Measurements from ENCODE around the gene SERTAD4.
A peak's percentile ranks its signal among the peaks of the same experiment; 100 is the strongest.

The SERTAD4 gene

DNA sequence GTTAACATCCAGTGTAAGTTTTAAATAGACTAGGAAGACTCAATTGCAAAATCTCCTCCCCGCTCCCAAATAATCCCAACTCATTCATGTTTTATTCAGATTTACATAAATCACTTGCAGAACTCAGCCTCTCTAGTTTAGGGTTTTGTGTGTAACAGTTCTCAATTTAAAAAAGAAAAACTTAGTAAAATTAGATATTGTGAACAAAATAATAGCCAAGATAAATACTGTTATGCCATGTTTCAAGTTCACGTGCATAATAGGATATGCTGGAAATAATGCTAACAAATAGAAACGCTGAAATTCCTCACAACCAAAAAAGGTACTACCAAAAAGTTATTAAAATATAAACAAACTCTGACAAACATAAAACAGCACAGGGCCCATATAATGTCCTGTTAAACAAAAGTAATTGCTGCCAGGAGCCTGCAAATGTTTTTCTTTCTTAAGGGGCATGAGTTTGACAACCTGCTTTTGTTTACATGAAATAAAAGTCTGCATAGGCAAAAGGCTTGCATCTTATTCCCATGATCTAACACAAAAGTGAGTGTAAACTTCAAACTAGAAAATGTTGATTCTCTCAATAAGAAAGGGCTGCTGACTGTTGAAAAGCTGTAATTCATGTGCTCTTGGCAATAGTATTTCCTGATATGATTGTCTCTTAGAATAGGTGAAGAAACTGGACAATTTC lies 2.9 kb downstream of the SERTAD4 start:
- peaks cover 66% of the 10 kb centered on the region for H3K27me3 ChIP-seq (ENCODE audit: control insufficient read depth, insufficient read depth, low read length)
- H3K4me3 ChIP-seq (ENCODE audit: low read depth, low read length): no peak overlapping the region
- H3K9ac ChIP-seq (ENCODE audit: low read depth, low read length): no peak overlapping the region
- no peaks in the 10 kb centered on the region for H3K9me3 ChIP-seq (ENCODE audit: control insufficient read depth, insufficient read depth, low read length)
- peaks cover 19% of the 10 kb centered on the region for H3K4me1 ChIP-seq (ENCODE audit: control insufficient read depth, insufficient read depth, low read length)
- no peaks in the 10 kb centered on the region for H3K36me3 ChIP-seq (ENCODE audit: control insufficient read depth, insufficient read depth, low read length)

DNA sequence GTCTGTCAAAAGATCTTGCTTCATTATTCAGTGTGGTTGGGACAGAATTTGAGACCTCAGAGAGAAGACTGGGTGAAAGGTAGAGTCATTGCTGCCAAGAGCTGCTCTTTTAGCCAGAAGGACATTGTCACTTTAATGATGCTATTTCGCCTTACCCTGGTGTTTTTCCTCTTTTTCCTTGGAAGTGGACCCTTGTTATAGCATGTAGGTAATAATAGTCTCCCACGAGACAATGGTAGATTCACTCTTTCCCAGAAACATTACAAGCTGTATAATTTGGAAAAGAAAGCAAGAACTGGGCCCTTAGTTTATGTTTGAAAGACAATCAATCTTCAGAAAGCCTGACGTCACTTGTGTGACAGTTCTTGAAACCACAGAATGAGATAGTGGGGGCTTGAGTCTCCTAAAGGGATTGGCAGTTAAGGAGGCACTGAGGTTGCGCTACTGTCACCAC lies 3.8 kb downstream of the SERTAD4 start:
- no peak overlapping the region for H3K4me3 ChIP-seq (ENCODE audit: low read depth, low read length)
- H3K9me3 ChIP-seq (ENCODE audit: control insufficient read depth, insufficient read depth, low read length): no peaks in the 10 kb centered on the region
- peaks cover 57% of the 10 kb centered on the region for H3K27me3 ChIP-seq (ENCODE audit: control insufficient read depth, insufficient read depth, low read length)
- no peaks in the 10 kb centered on the region for H3K36me3 ChIP-seq (ENCODE audit: control insufficient read depth, insufficient read depth, low read length)
- H3K4me1 ChIP-seq (ENCODE audit: control insufficient read depth, insufficient read depth, low read length): peaks cover 19% of the 10 kb centered on the region
- H3K9ac ChIP-seq (ENCODE audit: low read depth, low read length): no peak overlapping the region

GRCh38 chr1:210236840-210237409 lies 4.3 kb downstream of the SERTAD4 start:
- Histone ChIP-seq H3K9ac (ENCODE audit: low read depth, low read length) (no peak overlapping the region), H3K27me3 (ENCODE audit: control insufficient read depth, insufficient read depth, low read length) (peaks cover 52% of the 10 kb centered on the region), H3K9me3 (ENCODE audit: control insufficient read depth, insufficient read depth, low read length) (no peaks in the 10 kb centered on the region), H3K4me1 (ENCODE audit: control insufficient read depth, insufficient read depth, low read length) (peaks cover 19% of the 10 kb centered on the region), H3K4me3 (ENCODE audit: low read depth, low read length) (no peak overlapping the region), H3K36me3 (ENCODE audit: control insufficient read depth, insufficient read depth, low read length) (no peaks in the 10 kb centered on the region)

DNA sequence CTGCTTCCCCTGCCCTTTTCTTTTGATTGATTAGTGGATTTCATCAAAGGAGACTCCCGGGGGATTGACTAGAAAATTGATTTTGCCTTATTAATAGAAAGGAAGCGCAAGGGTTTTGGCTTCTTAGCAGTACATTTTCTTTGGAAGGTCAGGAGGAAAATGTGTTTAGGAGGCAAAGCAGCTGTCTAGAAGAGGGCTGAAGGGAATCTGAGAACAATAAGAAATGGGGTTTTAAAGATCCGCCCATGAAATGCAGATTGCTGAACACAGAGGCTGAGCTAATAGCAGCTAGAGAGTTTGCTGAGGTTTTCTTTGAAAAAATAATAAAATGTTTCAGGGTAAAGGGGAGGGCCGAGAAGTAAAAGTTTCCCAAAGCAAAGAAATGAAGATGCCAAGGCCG lies 4.9 kb downstream of the SERTAD4 start:
- Histone ChIP-seq H3K36me3 (ENCODE audit: control insufficient read depth, insufficient read depth, low read length) (no peaks in the 10 kb centered on the region), H3K4me3 (ENCODE audit: low read depth, low read length) (no peak overlapping the region)

GRCh38 chr1:210237981-210238380 lies 5.4 kb downstream of the SERTAD4 start:
- H3K4me3 ChIP-seq (ENCODE audit: low read depth, low read length): no peak overlapping the region
- H3K4me1 ChIP-seq (ENCODE audit: control insufficient read depth, insufficient read depth, low read length): peaks cover 19% of the 10 kb centered on the region
- H3K27me3 ChIP-seq (ENCODE audit: control insufficient read depth, insufficient read depth, low read length): peaks cover 51% of the 10 kb centered on the region
- H3K9me3 ChIP-seq (ENCODE audit: control insufficient read depth, insufficient read depth, low read length): no peaks in the 10 kb centered on the region
- H3K9ac ChIP-seq (ENCODE audit: low read depth, low read length): no peak overlapping the region
- H3K36me3 ChIP-seq (ENCODE audit: control insufficient read depth, insufficient read depth, low read length): no peaks in the 10 kb centered on the region

More for the DNA sequence above, 4.9 kb downstream of the SERTAD4 start:
- peaks cover 19% of the 10 kb centered on the region for H3K4me1 ChIP-seq (ENCODE audit: control insufficient read depth, insufficient read depth, low read length)
- H3K9me3 ChIP-seq (ENCODE audit: control insufficient read depth, insufficient read depth, low read length): no peaks in the 10 kb centered on the region
- peaks cover 51% of the 10 kb centered on the region for H3K27me3 ChIP-seq (ENCODE audit: control insufficient read depth, insufficient read depth, low read length)
- no peak overlapping the region for H3K9ac ChIP-seq (ENCODE audit: low read depth, low read length)

DNA sequence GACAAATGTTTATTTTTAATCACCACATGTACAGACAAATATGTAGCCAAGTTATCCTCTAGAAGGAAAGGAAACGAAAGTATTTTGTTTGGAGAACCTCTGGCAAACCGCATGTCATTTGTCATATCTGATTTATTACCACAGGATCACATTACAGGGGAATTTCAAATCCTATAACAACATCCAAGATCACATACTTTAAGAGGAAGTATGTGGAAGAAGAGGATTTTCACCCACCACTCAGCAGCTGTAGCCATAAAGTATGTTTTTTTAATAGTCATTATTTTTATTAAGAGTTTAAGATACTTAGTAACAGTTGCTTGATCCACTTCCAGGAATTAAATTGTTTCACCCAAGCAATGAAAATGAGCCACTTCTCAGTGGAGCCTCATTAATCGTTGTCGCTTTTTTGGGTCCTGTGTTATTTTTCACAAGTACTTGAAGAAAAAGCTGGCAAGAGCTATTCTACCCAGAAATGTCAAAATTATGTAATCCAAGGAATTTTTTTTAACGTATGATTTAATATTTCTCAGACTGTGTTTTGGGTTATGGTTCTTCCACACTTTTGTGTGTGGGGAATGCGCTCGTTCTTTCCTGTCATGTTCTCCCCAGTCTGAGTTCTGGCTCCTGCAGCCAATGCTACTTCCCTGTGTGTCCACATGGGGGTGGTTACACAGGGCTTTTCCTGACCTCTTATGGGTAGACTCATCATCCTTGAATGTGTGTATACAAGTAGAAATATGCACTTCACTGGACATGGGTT lies 6.9 kb downstream of the SERTAD4 start:
- Histone ChIP-seq H3K9ac (ENCODE audit: low read depth, low read length) (no peak overlapping the region), H3K36me3 (ENCODE audit: control insufficient read depth, insufficient read depth, low read length) (no peaks in the 10 kb centered on the region), H3K4me1 (ENCODE audit: control insufficient read depth, insufficient read depth, low read length) (peaks cover 15% of the 10 kb centered on the region), H3K4me3 (ENCODE audit: low read depth, low read length) (no peak overlapping the region), H3K9me3 (ENCODE audit: control insufficient read depth, insufficient read depth, low read length) (no peaks in the 10 kb centered on the region), H3K27me3 (ENCODE audit: control insufficient read depth, insufficient read depth, low read length) (peaks cover 41% of the 10 kb centered on the region)

DNA sequence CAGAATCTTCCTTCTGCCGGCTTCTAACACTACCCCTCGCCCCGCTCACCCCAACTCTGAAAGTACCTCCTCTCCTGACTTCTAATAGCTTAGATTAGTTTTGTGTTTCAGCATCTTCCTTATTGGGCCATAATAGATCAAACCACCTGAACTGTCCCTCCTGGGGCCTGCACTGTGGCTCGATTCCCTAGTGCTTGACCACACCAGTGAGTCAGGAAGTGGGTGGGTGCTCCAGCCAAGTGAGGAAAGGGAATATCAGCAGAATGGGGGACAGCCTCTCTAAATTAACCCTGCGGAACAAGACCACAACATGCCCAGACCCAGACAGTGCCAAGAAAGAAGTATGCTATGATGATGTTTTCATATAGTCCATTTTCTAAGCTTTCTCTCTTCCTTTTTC lies 8.5 kb downstream of the SERTAD4 start:
- Histone ChIP-seq H3K9ac (ENCODE audit: low read depth, low read length) (no peak overlapping the region), H3K36me3 (ENCODE audit: control insufficient read depth, insufficient read depth, low read length) (no peaks in the 10 kb centered on the region), H3K4me1 (ENCODE audit: control insufficient read depth, insufficient read depth, low read length) (peaks cover 11% of the 10 kb centered on the region), H3K27me3 (ENCODE audit: control insufficient read depth, insufficient read depth, low read length) (peaks cover 32% of the 10 kb centered on the region), H3K9me3 (ENCODE audit: control insufficient read depth, insufficient read depth, low read length) (no peaks in the 10 kb centered on the region), H3K4me3 (ENCODE audit: low read depth, low read length) (no peak overlapping the region)

GRCh38 chr1:210244746-210245367 lies 12.3 kb downstream of the SERTAD4 start:
- Histone ChIP-seq H3K9ac (ENCODE audit: low read depth, low read length) (no peak overlapping the region), H3K4me3 (ENCODE audit: low read depth, low read length) (no peak overlapping the region), H3K27me3 (ENCODE audit: control insufficient read depth, insufficient read depth, low read length) (peaks cover 36% of the 10 kb centered on the region), H3K4me1 (ENCODE audit: control insufficient read depth, insufficient read depth, low read length) (no peaks in the 10 kb centered on the region), H3K36me3 (ENCODE audit: control insufficient read depth, insufficient read depth, low read length) (no peaks in the 10 kb centered on the region), H3K9me3 (ENCODE audit: control insufficient read depth, insufficient read depth, low read length) (no peaks in the 10 kb centered on the region)

- no peak overlapping the region for H3K4me3 ChIP-seq (ENCODE audit: low read depth, low read length)
- H3K36me3 ChIP-seq (ENCODE audit: control insufficient read depth, insufficient read depth, low read length): no peaks in the 10 kb centered on the region
- H3K27me3 ChIP-seq (ENCODE audit: control insufficient read depth, insufficient read depth, low read length): peaks cover 43% of the 10 kb centered on the region
- peaks cover 5% of the 10 kb centered on the region for H3K4me1 ChIP-seq (ENCODE audit: control insufficient read depth, insufficient read depth, low read length)
- H3K9ac ChIP-seq (ENCODE audit: low read depth, low read length): no peak overlapping the region
- H3K9me3 ChIP-seq (ENCODE audit: control insufficient read depth, insufficient read depth, low read length): no peaks in the 10 kb centered on the region
Measured at GRCh38 chr1:210246447-210246846, 13.9 kb downstream of the SERTAD4 start.

DNA sequence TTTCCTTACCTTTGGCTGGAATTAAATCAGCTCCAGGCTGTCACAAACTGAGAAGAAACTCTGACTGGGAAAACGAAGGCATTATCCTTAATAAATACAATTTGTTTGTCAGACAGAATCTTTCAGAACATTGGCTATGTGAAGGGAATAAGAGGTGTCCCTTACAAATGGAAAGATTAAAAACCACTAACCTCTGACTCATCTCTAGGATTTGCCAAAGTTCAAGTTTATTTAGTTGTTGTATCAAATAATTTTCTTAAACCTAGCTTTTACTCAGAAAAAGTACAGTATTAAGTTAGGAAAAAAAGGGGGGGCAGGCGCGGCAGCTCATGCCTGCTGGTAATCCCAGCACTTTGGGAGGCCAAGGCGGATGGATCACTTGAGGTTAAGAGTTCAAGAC lies 15.7 kb downstream of the SERTAD4 start:
- Histone ChIP-seq H3K4me3 (ENCODE audit: low read depth, low read length) (no peak overlapping the region), H3K9ac (ENCODE audit: low read depth, low read length) (no peak overlapping the region), H3K9me3 (ENCODE audit: control insufficient read depth, insufficient read depth, low read length) (no peaks in the 10 kb centered on the region), H3K4me1 (ENCODE audit: control insufficient read depth, insufficient read depth, low read length) (peaks cover 9% of the 10 kb centered on the region), H3K36me3 (ENCODE audit: control insufficient read depth, insufficient read depth, low read length) (no peaks in the 10 kb centered on the region), H3K27me3 (ENCODE audit: control insufficient read depth, insufficient read depth, low read length) (peaks cover 50% of the 10 kb centered on the region)

GRCh38 chr1:210250665-210250997 lies 18.0 kb downstream of the SERTAD4 start:
- peak overlapping the region; percentile 82 for H3K4me3 ChIP-seq (ENCODE audit: low read depth, low read length)
- no peaks in the 10 kb centered on the region for H3K9me3 ChIP-seq (ENCODE audit: control insufficient read depth, insufficient read depth, low read length)
- H3K9ac ChIP-seq (ENCODE audit: low read depth, low read length): no peak overlapping the region
- H3K36me3 ChIP-seq (ENCODE audit: control insufficient read depth, insufficient read depth, low read length): no peaks in the 10 kb centered on the region
- H3K4me1 ChIP-seq (ENCODE audit: control insufficient read depth, insufficient read depth, low read length): peaks cover 16% of the 10 kb centered on the region
- peaks cover 70% of the 10 kb centered on the region for H3K27me3 ChIP-seq (ENCODE audit: control insufficient read depth, insufficient read depth, low read length)

All from iPS-15b (cell line).